HepG2 (cell line): ENCODE measurements around the gene RABGGTA. TPM values are rescaled to one million over a fixed set of nuclear protein-coding genes. Genes with fewer than 3 reads are reported as not detected.

ENCODE experiments used
- CCDC6 ChIP-seq: sonication (generic); formaldehyde crosslinking; IDR thresholded peaks from 2 replicates; pipeline ENCODE4 v1.8.1; 2022; ENCODE audit warnings: mild to moderate bottlenecking, missing genetic modification reagents, moderate library complexity
- EP300 ChIP-seq, 3 experiments: sonication (generic) in 1 of 3; formaldehyde crosslinking in 1 of 3; IDR thresholded peaks; 2 replicates each; pipeline versions ENCODE4 v1.5.1 to v1.6.1; 2011 to 2020; ENCODE audit warnings: low read depth in 2 of 3, low read length in 2 of 3, borderline replicate concordance in 1 of 3, improper control_type of control experiment in 1 of 3, mild to moderate bottlenecking in 1 of 3, missing genetic modification reagents in 1 of 3, moderate library complexity in 1 of 3
- GATA4 ChIP-seq: sonication (generic); IDR thresholded peaks from 2 replicates; pipeline ENCODE4 v1.6.1; 2016; ENCODE audit warnings: antibody characterized with exemption, low read depth, borderline replicate concordance
- GTF2F1 ChIP-seq: fragments of 150-350 bp; IDR thresholded peaks from 2 replicates; pipeline ENCODE4 v1.6.1; 2014; ENCODE audit warnings: low read length
- GZF1 ChIP-seq: sonication (generic); formaldehyde crosslinking; IDR thresholded peaks from 2 replicates; pipeline ENCODE4 v1.5.1; 2020; ENCODE audit warnings: mild to moderate bottlenecking, missing genetic modification reagents
- KAT2B ChIP-seq: fragments of 150-350 bp; IDR thresholded peaks from 2 replicates; pipeline ENCODE4 v1.6.1; 2014; ENCODE audit warnings: low read depth, low read length, borderline replicate concordance
- PAWR ChIP-seq: sonication (generic); formaldehyde crosslinking; IDR thresholded peaks from 2 replicates; pipeline ENCODE4 v1.4.0; 2020; ENCODE audit warnings: missing genetic modification reagents, mild to moderate bottlenecking, borderline replicate concordance
- POLR2AphosphoS5 ChIP-seq: IDR thresholded peaks from 2 replicates; pipeline ENCODE4 v1.6.1; 2012; ENCODE audit warnings: low read depth, low read length
- SMARCC2 ChIP-seq: fragments of 450-650 bp; IDR thresholded peaks from 2 replicates; pipeline ENCODE4 v1.6.1; 2017; ENCODE audit warnings: antibody characterized with exemption, mild to moderate bottlenecking
- SRY ChIP-seq: sonication (generic); formaldehyde crosslinking; IDR thresholded peaks from 2 replicates; pipeline ENCODE4 v1.8.0; 2022; ENCODE audit warnings: mild to moderate bottlenecking, missing genetic modification reagents
- TBX3 ChIP-seq: fragments of 450-650 bp; IDR thresholded peaks from 2 replicates; pipeline ENCODE4 v1.6.1; 2017; ENCODE audit warnings: antibody characterized with exemption, mild to moderate bottlenecking, inconsistent platforms, borderline replicate concordance
- UBTF ChIP-seq: sonication (generic); formaldehyde crosslinking; IDR thresholded peaks from 2 replicates; pipeline ENCODE4 v1.4.0; 2020; ENCODE audit warnings: mild to moderate bottlenecking, missing genetic modification reagents
- ZBTB2 ChIP-seq: sonication (generic); formaldehyde crosslinking; IDR thresholded peaks from 2 replicates; pipeline ENCODE4 v1.8.0; 2022; ENCODE audit warnings: low read depth, missing genetic modification reagents
- ZBTB20 ChIP-seq: sonication (generic); formaldehyde crosslinking; IDR thresholded peaks from 2 replicates; pipeline ENCODE4 v1.8.1; 2023; ENCODE audit warnings: missing genetic modification reagents, low read depth, mild to moderate bottlenecking, borderline replicate concordance
- ZNF329 ChIP-seq: sonication (generic); formaldehyde crosslinking; IDR thresholded peaks from 2 replicates; pipeline ENCODE4 v1.9.0; 2021; ENCODE audit warnings: low read depth, mild to moderate bottlenecking, missing genetic modification reagents
- ZNF556 ChIP-seq: sonication (generic); formaldehyde crosslinking; IDR thresholded peaks from 2 replicates; pipeline ENCODE4 v1.4.0; 2020; ENCODE audit warnings: mild to moderate bottlenecking, missing genetic modification reagents, borderline replicate concordance
- ZNF644 ChIP-seq: IDR thresholded peaks from 2 replicates; pipeline ENCODE4 v1.6.1; 2016; ENCODE audit warnings: low read depth
- ZNF780A ChIP-seq: sonication (generic); formaldehyde crosslinking; IDR thresholded peaks from 2 replicates; pipeline ENCODE4 v1.8.0; 2022; ENCODE audit warnings: mild to moderate bottlenecking, missing genetic modification reagents, moderate library complexity
- ZNF878 ChIP-seq: sonication (generic); formaldehyde crosslinking; IDR thresholded peaks from 2 replicates; pipeline ENCODE4 v1.8.1; 2023; ENCODE audit warnings: mild to moderate bottlenecking, missing genetic modification reagents, moderate library complexity
- ZNF879 ChIP-seq: sonication (generic); formaldehyde crosslinking; IDR thresholded peaks from 2 replicates; pipeline ENCODE4 v1.8.1; 2023; ENCODE audit warnings: missing genetic modification reagents
- polyA plus RNA-seq, 8 experiments: library from polyadenylated mRNA; depleted of rRNA in 3 of 8; stranded (reverse) in 7 of 8; unstranded in 1 of 8; fragments of >200 nt; fragmentation: Illumina TruSeq in 4 of 8; extraction: Trizol in 4 of 8; gene quantifications; 2 replicates each; pipeline versions ENCODE4 v1.2.1 to v1.2.3, GENCODE V29; 2011 to 2016; ENCODE audit warnings: low read depth in 4 of 8, missing spikeins in 1 of 8, mixed read lengths in 1 of 8; ENCODE audit not compliant: insufficient read depth in 1 of 8
- total RNA-seq, 5 experiments: library from RNA; depleted of rRNA; stranded (reverse); fragments of >200 nt; fragmentation: Illumina TruSeq; extraction: Trizol; gene quantifications; 2 replicates each; pipeline ENCODE4 v1.2.3, GENCODE V29; 2016; ENCODE audit warnings: low read depth in 1 of 5
- TF ChIP-seq, protein P1 (sequence below): sonication (generic); formaldehyde crosslinking; IDR thresholded peaks from 2 replicates; pipeline ENCODE4 v1.4.0; 2020; ENCODE audit warnings: missing genetic modification reagents, mild to moderate bottlenecking, borderline replicate concordance

Gene RABGGTA
- total and polyA plus RNA-seq, 2 of the 13 experiments (the other 11 are each of a cell fraction or from before 2014, with no cell fraction given): 57.9 to 90.8 TPM

GRCh38 chr14:24232645-24233537 lies 38.5 kb downstream of the RABGGTA start, which contains the start of gene GMPR2 (continued):
- no peak; the same call in 1 of the 2 replicates for TF ChIP-seq UBTF (CRISPR knock-in tag)
- 0 out of 2 replicates have a peak, but pooled peaks have one; percentile 15 for TF ChIP-seq ZBTB20 (CRISPR knock-in tag)
- no peak for TF ChIP-seq ZNF644 (CRISPR knock-in tag)
- no peak for TF ChIP-seq KAT2B
- no peak for TF ChIP-seq GTF2F1
- TF ChIP-seq PAWR (CRISPR knock-in tag): 0 out of 2 replicates have a peak, but pooled peaks have one; percentile 72
- TF ChIP-seq ZNF879 (CRISPR knock-in tag): peak; percentile 88
- no peak; the same call in 1 of the 2 replicates for TF ChIP-seq SRY (CRISPR knock-in tag)
- no peak for TF ChIP-seq ZBTB2 (CRISPR knock-in tag)
- peak; percentile 74 for TF ChIP-seq ZNF329 (CRISPR knock-in tag)
- peak; percentile 71; the same call in 1 of the 2 replicates for TF ChIP-seq ZNF780A (CRISPR knock-in tag)
- 0 out of 2 replicates have a peak, but pooled peaks have one; percentile 85 for TF ChIP-seq ZNF556 (CRISPR knock-in tag)
- TF ChIP-seq GATA4: peak; percentile 39; the same call in 1 of the 2 replicates
- no peak for TF ChIP-seq EP300 (IDR thresholded peaks at IDR 0.05; ENCODE audit: low read depth in 2 of 2, low read length in 2 of 2)
- peak; percentile 41 for TF ChIP-seq EP300 (CRISPR knock-in tag; IDR thresholded peaks at IDR 0.05; ENCODE audit: borderline replicate concordance)
- peak; percentile 93 for TF ChIP-seq POLR2AphosphoS5
- peak; percentile 62 for TF ChIP-seq GZF1
- TF ChIP-seq CCDC6 (CRISPR knock-in tag): no peak
- TF ChIP-seq, protein P1, sequence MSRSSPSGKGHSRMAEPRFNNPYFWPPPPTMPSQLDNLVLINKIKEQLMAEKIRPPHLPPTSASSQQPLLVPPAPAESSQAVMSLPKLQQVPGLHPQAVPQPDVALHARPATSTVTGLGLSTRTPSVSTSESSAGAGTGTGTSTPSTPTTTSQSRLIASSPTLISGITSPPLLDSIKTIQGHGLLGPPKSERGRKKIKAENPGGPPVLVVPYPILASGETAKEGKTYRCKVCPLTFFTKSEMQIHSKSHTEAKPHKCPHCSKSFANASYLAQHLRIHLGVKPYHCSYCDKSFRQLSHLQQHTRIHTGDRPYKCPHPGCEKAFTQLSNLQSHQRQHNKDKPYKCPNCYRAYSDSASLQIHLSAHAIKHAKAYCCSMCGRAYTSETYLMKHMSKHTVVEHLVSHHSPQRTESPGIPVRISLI (CRISPR knock-in tag): no peak; the same call in 1 of the 2 replicates
- TF ChIP-seq ZNF878 (CRISPR knock-in tag): no peak
- TF ChIP-seq SMARCC2: no peak
- peak; percentile 43; the same call in 1 of the 2 replicates for TF ChIP-seq TBX3
